Measurements from ENCODE around the gene CFD.
"Not testable (repeated sequence)": the region's sequence is repeated elsewhere in the genome, so short reads cannot be mapped to it uniquely, and the experiment has no call there.

CFD gene

DNA sequence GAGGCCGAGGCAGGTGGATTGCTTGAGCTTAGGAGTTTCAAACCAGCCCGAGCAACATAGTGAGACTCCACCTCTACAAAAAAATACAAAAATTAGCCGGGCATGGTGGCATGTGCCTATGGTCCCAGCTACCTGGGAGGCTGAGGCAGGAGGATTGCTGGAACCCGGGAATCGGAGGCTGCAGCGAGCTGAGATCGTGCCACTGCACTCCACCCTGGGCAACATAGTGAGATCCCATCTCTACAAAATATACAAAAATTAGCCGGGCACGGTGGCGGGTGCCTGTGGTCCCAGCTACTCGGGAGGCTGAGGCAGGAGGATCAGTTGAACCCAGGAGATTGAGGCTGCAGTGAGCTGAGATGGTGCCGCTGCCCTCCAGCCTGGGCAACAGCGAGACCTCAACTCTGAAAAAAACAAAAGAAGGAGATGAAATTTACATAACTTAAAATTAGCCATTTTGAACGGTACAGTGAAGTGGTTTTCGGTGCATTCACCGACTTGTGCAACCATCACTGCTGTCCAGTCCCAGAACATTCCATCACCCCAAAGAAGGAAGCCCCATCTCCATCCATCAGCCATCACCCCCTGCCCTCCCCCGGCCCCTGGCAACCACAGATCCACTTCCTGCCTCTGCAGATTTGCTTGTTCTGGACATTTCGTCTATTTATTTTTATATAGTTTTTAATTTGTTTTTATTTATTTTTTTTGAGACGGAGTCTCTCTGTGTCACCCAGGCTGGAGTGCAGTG is 33.4 kb upstream of the CFD start:
- no peak for DNase-seq (ENCODE audit: low read depth in 2 of 3, low spot score in 2 of 3)

DNA sequence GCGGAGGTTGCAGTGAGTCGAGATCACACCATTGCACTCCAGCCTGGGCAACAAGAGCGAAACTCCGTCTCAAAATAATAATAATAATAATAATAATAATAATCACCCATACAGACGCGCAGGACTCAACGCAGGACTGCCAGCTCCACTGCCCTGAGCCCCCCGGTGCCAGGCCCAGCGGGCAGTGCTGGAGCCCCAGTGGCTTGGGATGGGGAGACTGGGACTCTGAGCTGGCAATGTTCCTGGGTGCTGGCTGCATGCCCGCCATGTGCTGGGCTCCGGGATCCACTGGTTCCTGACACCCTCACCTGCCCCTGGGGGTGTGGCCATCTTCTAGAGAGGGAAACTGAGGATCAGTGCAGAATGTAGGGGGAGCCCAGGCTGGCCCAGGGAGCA is 32.2 kb upstream of the CFD start:
- no peak for DNase-seq (ENCODE audit: low read depth in 2 of 3, low spot score in 2 of 3)

- DNase-seq (ENCODE audit: low read depth in 2 of 3, low spot score in 2 of 3) = no peak
Observed at GRCh38 chr19:827710-828321, 31.6 kb upstream of the CFD start, which contains the start of gene AZU1. Gene AZU1, plus strand, starts transcription at chr19:827837. Its CDS starts 10 bp downstream, at chr19:827847.

GRCh38 chr19:829129-829758 is 30.2 kb upstream of the CFD start:
- DNase-seq (ENCODE audit: low read depth in 2 of 3, low spot score in 2 of 3) = no peak

GRCh38 chr19:831407-832369 is 27.8 kb upstream of the CFD start:
- no peak for DNase-seq (ENCODE audit: low read depth in 2 of 3, low spot score in 2 of 3)

DNA sequence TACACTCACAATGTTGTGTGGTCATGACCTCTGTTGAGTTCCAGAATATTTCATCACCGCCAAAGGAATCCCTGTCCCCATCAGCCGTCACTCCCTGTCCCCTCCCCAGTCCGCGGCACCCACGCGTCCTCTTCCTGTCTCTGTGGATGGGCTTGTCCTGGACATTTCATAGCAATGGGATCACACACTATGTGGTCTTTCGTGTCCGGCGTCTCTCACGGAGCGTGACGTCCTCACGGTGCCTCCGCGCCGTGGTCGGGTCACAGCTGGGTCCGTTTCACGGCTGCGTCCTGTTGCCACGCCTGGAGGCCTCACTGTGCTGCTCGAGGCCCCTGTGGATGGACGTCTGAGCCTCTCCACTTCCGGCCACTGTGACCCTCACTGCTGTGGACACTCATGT is 25.2 kb upstream of the CFD start:
- DNase-seq (ENCODE audit: low read depth in 2 of 3, low spot score in 2 of 3) = no peak

- DNase-seq (ENCODE audit: low read depth in 2 of 3, low spot score in 2 of 3) = no peak
Observed at GRCh38 chr19:835210-835810, 24.2 kb upstream of the CFD start.

- no peak for DNase-seq (ENCODE audit: low read depth in 2 of 3, low spot score in 2 of 3)
Observed at GRCh38 chr19:840519-841206, 18.8 kb upstream of the CFD start, which contains the start of gene PRTN3. Gene PRTN3, plus strand, starts transcription at chr19:840999. Its CDS starts 10 bp downstream, at chr19:841009.

DNA sequence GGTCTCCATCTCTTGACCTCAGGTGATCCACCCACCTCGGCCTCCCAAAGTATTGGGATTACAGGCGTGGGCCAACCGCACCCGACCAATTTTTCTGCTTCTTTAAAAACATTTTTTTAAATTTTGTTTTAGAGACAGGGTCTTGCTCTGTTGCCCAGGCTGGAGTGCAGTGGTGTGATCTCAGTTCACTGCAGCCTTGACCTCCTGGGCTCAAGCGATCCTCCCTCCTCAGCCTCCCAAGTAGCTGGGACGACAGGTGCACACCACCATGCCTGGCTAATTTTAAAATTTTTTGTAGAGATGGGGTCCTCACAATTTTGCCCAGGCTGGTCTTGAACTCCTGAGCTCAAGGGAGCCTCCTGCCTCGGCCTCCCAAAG is 16.7 kb upstream of the CFD start:
- DNase-seq (ENCODE audit: low read depth in 2 of 3, low spot score in 2 of 3) = not testable (repeated sequence)

DNA sequence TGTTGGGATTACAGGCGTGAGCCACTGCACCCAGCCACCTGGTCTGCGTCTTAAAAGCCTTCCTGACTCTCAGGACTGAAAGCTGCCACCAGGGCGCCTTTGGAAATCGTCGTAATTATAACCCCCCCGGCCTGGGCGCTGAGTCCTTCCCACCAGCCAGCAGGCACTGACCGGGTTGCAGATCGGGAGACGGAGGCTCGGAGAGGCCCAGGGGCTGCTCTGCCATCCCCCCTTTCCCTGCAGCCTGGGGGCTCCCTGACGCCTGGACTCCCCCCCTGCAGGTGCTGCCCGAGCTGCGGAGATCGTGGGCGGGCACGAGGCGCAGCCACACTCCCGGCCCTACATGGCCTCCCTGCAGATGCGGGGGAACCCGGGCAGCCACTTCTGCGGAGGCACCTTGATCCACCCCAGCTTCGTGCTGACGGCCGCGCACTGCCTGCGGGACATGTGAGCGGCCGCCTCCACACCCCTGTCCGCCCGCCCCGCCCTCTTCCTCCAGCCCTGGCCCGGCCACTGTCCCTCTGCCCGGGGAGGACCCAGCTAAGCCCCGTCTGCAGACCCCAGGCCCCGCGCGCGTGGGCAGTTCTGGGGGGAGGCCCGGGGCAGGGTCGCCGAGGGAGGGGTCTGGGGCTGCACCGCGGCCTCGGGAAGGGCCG is 16.2 kb upstream of the CFD start:
- DNase-seq (ENCODE audit: low read depth in 2 of 3, low spot score in 2 of 3) = no peak

DNA sequence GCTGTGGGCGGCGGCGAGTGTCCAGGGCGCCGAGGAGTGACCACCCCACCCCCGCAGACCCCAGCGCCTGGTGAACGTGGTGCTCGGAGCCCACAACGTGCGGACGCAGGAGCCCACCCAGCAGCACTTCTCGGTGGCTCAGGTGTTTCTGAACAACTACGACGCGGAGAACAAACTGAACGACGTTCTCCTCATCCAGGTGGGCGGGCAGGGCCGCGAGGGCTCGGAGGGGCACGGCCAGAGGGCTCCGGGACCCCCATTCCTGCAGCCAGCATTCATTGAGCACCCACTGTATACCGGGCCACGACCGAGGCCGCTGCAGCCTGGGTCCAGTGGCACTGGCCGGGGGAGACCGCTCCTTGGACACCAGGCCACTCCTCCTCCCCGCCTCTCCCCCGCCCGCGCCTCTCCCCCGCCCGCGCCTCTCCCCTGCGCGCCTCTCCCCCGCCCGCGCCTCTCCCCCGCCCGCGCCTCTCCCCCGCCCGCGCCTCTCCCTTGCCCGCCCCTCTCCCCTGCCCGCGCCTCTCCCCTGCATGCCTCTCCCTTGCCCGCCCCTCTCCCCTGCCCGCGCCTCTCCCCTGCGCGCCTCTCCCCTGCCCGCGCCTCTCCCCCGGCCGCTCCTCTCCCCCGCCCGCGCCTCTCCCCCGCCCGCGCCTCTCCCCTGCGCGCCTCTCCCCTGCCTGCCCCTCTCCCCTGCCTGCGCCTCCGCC is 15.5 kb upstream of the CFD start:
- no peak for DNase-seq (ENCODE audit: low read depth in 2 of 3, low spot score in 2 of 3)

DNA sequence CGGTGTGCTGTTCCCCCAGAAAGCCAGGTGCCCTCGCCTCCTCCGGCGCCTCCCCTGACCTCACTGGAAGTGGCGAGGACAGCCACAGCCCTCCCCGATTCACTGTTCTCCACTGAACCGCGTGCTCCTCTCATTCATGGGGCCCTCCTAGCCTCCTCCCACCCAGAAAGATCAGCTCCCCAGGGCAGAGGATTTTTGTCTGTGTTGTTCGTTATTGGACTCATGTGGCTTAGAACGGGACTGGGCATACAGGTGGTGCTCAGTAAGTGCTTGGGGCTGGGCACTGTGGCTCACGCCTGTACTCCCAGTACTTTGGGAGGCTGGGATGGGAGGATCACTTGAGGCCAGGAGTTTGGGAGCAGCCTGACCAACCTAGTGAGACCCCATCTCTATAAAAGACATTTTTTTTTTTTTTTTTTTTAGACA is 14.9 kb upstream of the CFD start:
- DNase-seq (ENCODE audit: low read depth in 2 of 3, low spot score in 2 of 3) = no peak

GRCh38 chr19:845707-846521 is 13.6 kb upstream of the CFD start:
- DNase-seq (ENCODE audit: low read depth in 2 of 3, low spot score in 2 of 3) = no peak

- no peak for DNase-seq (ENCODE audit: low read depth in 2 of 3, low spot score in 2 of 3)
Observed at GRCh38 chr19:848386-848921, 11.0 kb upstream of the CFD start.

- not testable (repeated sequence) for DNase-seq (ENCODE audit: low read depth in 2 of 3, low spot score in 2 of 3)
Observed at GRCh38 chr19:849195-849594, 10.3 kb upstream of the CFD start.

GRCh38 chr19:850221-850978 is 9.1 kb upstream of the CFD start:
- no peak for DNase-seq (ENCODE audit: low read depth in 2 of 3, low spot score in 2 of 3)

GRCh38 chr19:850979-851335 is 8.5 kb upstream of the CFD start:
- no peak for DNase-seq (ENCODE audit: low read depth in 2 of 3, low spot score in 2 of 3)

Data from activated CD8-positive, alpha-beta memory T cell treated with anti-CD3 and anti-CD28 coated beads for 48 hours (primary cell).